ENCODE results near the gene AGAP2. TPM values are rescaled to one million over a fixed set of nuclear protein-coding genes. Genes with fewer than 3 reads are reported as not detected.
A peak's percentile ranks its signal among the peaks of the same experiment; 100 is the strongest.

The AGAP2 gene
- total RNA-seq, 1 experiment from 2014 or later: 2.0 TPM

- TF ChIP-seq MYBL2 (CRISPR knock-in tag; IDR thresholded peaks at IDR 0.05) (no peak), ZMAT4 (CRISPR knock-in tag; IDR thresholded peaks at IDR 0.05) (no peak), ZSCAN18 (CRISPR knock-in tag; IDR thresholded peaks at IDR 0.05) (no peak), NR3C1 (CRISPR knock-in tag; conservative IDR thresholded peaks at IDR 0.05; ENCODE audit: low read depth) (no peak), ELF4 (CRISPR knock-in tag; IDR thresholded peaks at IDR 0.05; ENCODE audit: low read depth) (no peak), NFATC4 (CRISPR knock-in tag; IDR thresholded peaks at IDR 0.05) (no peak), FOXK1 (CRISPR knock-in tag; IDR thresholded peaks at IDR 0.05) (no peak), ZNF671 (CRISPR knock-in tag; IDR thresholded peaks at IDR 0.05) (no peak)
Observed at GRCh38 chr12:57767305-57767698, 28.8 kb upstream of the AGAP2 start (continued).

- peaks cover 23% of the 10 kb centered on the region for H3K36me3 Mint-ChIP-seq
- peak within 1 kb of the TSS; percentile 74 for H3K4me3 Mint-ChIP-seq
- peak; percentile 44 for ATAC-seq
- TF ChIP-seq FOXP1 (CRISPR knock-in tag; IDR thresholded peaks at IDR 0.05; ENCODE audit: borderline replicate concordance): no peak
- peak; percentile 60; the same call in 1 of the 2 replicates for TF ChIP-seq PRRX2 (CRISPR knock-in tag; IDR thresholded peaks at IDR 0.05)
- TF ChIP-seq PREB (CRISPR knock-in tag; IDR thresholded peaks at IDR 0.05; ENCODE audit: borderline replicate concordance): no peak
- TF ChIP-seq ZNF138 (CRISPR knock-in tag; conservative IDR thresholded peaks at IDR 0.05): 0 out of 2 replicates have a peak, but pooled peaks have one; percentile 62
- TF ChIP-seq ZNF416 (CRISPR knock-in tag; IDR thresholded peaks at IDR 0.05): 0 out of 2 replicates have a peak, but pooled peaks have one; percentile 24
- TF ChIP-seq AR (CRISPR knock-in tag; IDR thresholded peaks at IDR 0.05): 0 out of 2 replicates have a peak, but pooled peaks have one; percentile 62
- no peaks in the 10 kb centered on the region for H3K9me3 Mint-ChIP-seq
- DNase-seq (ENCODE audit: low spot score): peak; percentile 61
- POLR2A ChIA-PET: interaction anchor here (0.7 to 1.3 kb wide), 4 partner anchors 10 to 163 kb away, joined by 3 to 7 read pairs (median 5); partner anchors contain the start of gene TSFM
- no peak within 1 kb of the TSS for H3K27ac Mint-ChIP-seq
- CTCF ChIA-PET: interaction anchor here (0.7 to 5.3 kb wide), 14 partner anchors 8 to 183 kb away, joined by 3 to 80 read pairs (median 4); partner anchors contain the start of genes ARHGEF25, AVIL, B4GALNT1 and CDK4
- peaks cover 36% of the 10 kb centered on the region for H3K4me1 Mint-ChIP-seq
- H3K27me3 Mint-ChIP-seq (ENCODE audit: low read depth): peaks cover 66% of the 10 kb centered on the region
Observed at GRCh38 chr12:57766464-57767304, 28.1 kb upstream of the AGAP2 start, which contains the start of gene CYP27B1. Gene CYP27B1 (minus strand): TSS chr12:57767078. CDS start chr12:57767041, 37 bp downstream.

- no peak overlapping the region for H3K27ac Mint-ChIP-seq
- no peaks in the 10 kb centered on the region for H3K9me3 Mint-ChIP-seq
- peaks cover 33% of the 10 kb centered on the region for H3K4me1 Mint-ChIP-seq
- DNase-seq (ENCODE audit: low spot score): no peak
- ATAC-seq: peak; percentile 3
- ChIA-PET POLR2A (interaction anchor here (0.7 to 1.3 kb wide), 3 partner anchors 9 to 162 kb away, joined by 3 to 7 read pairs (median 6); no protein-coding TSS in a partner anchor), CTCF (interaction anchor here (0.7 to 5.3 kb wide), 10 partner anchors 9 to 182 kb away, joined by 3 to 80 read pairs (median 4); partner anchors contain the start of genes ARHGEF25, AVIL and B4GALNT1)
- H3K4me3 Mint-ChIP-seq: peak overlapping the region; percentile 74
- H3K27me3 Mint-ChIP-seq (ENCODE audit: low read depth): peaks cover 74% of the 10 kb centered on the region
- peaks cover 23% of the 10 kb centered on the region for H3K36me3 Mint-ChIP-seq
- TF ChIP-seq FOXK1 (CRISPR knock-in tag; IDR thresholded peaks at IDR 0.05) (no peak), ZNF281 (CRISPR knock-in tag; IDR thresholded peaks at IDR 0.05) (no peak), ERG (CRISPR knock-in tag; IDR thresholded peaks at IDR 0.05) (0 out of 2 replicates have a peak, but pooled peaks have one; percentile 62), EMX1 (CRISPR knock-in tag; IDR thresholded peaks at IDR 0.05) (peak; percentile 61; the same call in 1 of the 2 replicates), PRRX2 (CRISPR knock-in tag; IDR thresholded peaks at IDR 0.05) (0 out of 2 replicates have a peak, but pooled peaks have one; percentile 57), JAZF1 (CRISPR knock-in tag; IDR thresholded peaks at IDR 0.05) (no peak)
Observed at GRCh38 chr12:57765698-57766463, 27.3 kb upstream of the AGAP2 start.
